HG03045 (cell line): ENCODE measurements around the gene TPM3.
"Not testable (repeated sequence)": the region's sequence is repeated elsewhere in the genome, so short reads cannot be mapped to it uniquely, and the experiment has no call there.

Experiments
- ATAC-seq: cut with Tn5 transposase; IDR thresholded peaks from one replicate; pipeline ENCODE4 v1.9.1; 2021; ENCODE audit warnings: mild to moderate bottlenecking, moderate library complexity; ENCODE audit not compliant: unreplicated experiment

The TPM3 gene

DNA sequence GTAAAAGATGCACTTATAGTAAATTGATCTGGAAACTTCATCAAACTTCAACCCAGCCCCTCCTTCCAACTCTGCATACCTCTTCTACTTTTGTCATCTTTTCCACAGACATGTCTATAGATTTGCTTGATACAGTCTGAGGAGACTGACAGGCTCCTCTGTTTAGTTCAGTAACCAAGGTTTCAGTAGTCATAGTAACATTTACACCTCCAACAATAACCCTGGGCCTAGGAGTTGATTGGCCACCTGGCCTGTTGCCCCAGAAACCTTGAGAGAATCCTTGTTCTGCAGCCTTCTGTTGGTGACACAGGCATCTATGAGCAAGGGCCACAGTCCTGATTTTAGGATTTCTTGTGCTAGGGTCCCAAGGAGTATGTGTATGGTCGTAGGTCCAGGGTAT, 14.3 kb upstream of the TPM3 start, which contains the start of gene CFAP141:
Gene CFAP141, minus strand, starts transcription at position 138 of the 400 bp plus-strand sequence. Its CDS starts 26 bp downstream, at position 112.
- ATAC-seq, result no peak

DNA sequence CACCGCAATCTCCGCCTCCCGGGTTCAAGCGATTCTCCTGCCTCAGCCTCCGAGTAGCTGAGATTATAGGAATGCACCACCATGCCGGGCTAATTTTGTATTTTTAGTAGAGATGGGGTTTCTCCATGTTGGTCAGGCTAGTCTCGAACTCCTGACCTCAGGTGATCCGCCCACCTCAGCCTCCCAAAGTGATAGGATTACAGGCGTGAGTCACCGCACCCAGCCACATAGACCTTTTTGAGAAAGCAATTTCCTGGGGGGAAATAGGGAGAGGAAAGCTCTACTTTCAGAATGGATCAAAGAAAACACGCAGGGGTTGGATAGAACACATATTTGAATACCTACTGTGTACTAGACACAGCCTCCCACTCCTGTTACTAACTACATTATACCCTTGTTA, 13.9 kb upstream of the TPM3 start:
- ATAC-seq, result not testable (repeated sequence)

DNA sequence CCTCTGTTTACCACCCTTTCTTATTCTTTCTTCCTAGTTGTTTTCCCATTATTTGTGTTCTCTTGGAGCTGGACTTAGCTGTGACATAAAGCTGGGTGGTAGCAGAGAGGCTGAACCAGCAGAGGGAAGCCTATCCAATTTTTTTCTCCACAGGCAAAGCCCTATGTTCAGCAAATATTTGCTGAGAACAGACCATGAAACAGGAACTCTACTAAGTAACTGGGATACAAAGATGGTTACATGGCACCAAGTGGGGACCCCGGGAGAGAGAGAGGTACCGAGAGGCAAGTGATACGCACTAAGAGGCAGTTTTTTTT, 7.6 kb upstream of the TPM3 start:
- ATAC-seq, result no peak

DNA sequence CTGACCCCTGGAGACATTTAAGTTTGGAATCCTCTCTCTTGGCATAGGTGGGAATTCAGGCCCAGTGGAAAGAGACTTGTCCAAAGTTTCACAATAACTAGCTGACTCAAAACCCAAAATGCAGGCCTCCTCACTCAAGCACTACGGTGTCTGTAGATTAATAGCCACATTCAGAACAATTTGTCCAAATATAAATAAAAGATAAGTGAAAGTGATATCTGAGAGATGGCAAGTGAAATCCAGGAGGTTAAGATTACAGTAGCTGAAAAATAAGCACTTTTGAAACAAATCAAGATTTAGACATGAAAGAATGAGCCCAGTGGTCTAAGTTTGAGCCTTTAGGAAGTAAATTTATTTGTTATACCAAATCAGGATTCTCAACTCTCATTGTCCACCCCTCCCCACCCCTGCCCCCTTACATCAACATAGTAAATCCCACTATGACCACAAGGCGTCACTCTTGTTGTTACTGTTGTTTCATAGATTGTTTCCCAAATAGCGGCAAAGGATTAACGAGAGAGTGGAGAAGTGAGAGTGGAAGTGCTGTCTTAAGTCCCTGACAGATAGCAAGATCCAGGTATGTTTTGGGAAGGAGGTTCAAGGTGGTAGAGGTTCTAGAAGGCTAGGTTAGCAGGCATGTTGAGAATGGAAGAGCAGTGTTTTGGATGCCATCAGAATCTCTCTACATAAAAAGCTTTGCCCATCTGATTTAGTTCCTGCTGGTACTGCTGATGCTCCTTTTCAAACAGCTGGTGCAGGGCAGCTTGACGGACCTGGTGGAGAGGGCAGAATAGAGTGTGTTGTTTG, 7.1 kb upstream of the TPM3 start:
- ATAC-seq, result no peak

DNA sequence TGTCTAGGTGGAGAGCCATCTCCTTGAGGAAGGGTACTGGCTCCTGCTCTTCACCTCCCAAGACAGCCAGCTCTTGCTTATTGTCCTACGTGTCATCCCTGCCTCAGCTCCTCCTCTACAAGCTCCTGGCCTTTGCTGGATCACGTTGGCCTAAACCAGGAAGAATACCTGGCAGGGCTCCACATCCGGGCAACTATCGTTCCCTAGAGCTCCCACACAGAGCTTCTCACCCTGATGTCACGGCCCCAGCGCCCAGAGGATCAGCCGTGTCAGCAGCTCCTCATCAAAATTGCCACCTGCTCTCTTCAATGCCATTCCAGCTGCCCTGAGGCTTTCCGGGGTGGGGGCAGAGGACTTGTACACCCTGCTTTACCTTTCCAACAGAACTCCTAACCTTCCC, 1.9 kb upstream of the TPM3 start:
- no peak for ATAC-seq

DNA sequence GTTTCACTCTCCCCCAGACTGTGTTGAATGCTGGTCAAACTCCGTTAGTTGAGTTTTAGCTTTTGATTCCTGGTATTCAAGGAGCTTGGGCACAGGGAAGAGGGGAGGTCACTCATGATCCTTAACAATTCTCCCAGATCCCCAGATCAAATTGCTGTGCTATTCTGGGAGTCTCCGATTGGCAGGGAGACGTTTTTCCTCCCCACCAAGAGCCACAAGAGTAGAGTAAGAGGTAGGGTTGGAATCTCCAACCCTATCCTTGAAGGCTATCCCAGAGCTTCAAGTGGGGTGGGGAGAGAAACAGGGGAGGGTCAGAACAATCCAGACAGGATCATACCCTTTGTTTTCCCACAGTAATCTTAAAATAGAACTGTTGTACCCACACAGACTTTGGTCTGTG, 576 bp upstream of the TPM3 start:
- ATAC-seq, result no peak

DNA sequence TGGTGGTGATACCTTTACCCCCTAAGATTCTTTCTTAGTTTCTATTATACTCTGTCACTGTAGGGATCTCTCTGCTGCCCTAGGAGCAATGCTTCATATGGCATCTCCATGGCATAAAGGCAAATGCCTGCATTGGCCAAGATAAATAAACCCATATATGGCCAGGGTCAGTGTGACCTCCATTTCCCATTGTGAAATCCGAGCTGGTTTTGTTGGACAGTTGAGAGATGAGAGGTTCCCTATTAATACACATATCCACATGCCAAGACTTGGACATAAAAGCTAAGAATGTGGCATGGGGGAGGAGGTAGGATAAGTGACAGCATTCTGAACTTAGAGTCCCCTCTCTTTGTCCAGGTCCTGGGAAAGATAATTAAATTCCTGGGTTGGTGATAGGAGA, 1.4 kb downstream of the TPM3 start:
- no peak for ATAC-seq

DNA sequence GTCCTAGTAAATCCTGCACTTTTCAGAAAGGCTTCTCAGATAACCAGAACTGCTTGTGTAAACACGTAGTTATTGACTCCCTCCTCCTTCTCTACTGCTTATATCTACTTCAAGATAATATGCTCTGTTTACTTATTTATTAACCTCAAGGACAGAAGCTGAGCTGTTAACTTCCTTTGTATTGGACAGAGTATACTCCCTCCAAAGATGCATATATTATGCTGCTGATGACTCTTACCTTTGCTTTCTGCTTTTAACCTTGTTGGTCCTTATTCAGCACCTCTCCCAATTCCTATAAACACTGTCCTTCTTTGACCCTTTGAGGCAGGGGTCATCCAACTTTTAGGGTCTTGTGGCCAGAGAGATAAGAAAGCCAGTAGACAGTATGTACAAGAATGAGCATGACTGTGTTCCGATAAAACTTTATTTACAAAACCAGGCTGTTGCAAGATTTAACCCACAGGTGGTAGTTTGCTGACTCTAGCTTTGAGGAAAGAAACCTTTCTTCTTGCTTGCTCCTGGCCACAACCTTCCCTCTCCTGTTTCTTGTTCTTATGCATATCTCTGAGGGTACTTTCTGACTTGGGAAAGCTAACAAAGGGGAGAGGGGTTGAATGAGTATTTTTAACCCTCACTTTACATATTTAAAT, 4.9 kb downstream of the TPM3 start:
- no peak for ATAC-seq

DNA sequence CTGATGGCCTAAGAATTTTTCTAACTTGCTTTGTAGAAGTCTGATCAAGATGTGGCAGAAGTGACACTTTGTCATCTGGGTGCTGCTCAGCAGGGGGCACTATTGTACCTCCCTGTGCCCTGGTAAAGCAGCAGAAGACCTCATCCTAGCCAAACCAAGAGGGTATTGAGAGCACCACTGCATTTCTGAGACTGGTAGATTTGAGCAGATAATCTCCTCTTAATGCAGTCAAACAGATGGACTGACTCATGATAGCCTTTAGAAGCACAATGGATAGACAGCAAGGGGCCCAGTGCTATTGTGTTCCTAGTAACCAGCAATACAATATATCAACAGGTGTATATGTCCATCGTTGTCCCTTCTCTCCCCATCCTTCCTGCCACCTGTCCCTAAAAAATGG, 5.7 kb downstream of the TPM3 start:
- ATAC-seq, result no peak

DNA sequence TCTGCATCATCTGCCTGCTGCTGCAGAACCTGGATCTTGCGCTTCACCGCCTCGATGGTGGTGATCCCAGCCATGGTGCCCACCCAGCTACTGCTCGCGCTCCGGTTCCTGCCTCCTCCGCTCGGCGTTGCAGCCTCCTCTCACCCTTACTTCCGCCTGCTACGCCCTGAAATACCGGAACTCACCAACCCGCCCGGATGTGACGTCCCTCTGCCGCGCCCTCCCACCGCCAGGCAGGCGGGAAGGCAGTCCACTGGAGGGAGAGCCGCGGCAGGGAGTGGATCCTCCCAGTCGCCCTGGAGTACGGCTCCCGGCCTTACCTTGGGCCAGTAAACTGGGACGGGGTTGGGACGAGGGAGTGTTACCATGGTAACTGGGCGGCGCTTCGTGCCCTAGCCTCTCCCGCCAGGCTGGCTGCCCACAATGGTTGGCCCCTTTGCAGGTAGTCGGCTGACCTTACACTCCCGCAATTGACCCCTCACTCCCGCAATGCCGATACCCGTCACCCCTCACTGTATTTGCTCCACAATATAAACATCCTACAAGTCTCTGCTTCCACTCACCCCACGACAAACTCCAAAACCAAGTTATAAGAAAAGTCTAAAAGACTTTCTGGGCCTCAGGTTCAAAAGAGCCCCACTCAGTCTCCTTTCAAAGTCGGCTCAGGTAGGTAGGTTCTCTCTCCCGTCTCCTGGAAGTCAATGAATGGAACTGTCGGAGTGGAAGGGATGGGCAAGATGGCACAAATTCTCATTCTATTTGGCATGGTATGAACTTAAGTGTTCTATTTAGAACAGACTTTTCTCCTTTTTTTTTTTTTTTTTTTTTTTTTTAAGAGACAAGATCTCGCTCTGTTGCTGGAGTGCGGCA, 8.6 kb downstream of the TPM3 start:
- ATAC-seq, result peak; percentile 81

DNA sequence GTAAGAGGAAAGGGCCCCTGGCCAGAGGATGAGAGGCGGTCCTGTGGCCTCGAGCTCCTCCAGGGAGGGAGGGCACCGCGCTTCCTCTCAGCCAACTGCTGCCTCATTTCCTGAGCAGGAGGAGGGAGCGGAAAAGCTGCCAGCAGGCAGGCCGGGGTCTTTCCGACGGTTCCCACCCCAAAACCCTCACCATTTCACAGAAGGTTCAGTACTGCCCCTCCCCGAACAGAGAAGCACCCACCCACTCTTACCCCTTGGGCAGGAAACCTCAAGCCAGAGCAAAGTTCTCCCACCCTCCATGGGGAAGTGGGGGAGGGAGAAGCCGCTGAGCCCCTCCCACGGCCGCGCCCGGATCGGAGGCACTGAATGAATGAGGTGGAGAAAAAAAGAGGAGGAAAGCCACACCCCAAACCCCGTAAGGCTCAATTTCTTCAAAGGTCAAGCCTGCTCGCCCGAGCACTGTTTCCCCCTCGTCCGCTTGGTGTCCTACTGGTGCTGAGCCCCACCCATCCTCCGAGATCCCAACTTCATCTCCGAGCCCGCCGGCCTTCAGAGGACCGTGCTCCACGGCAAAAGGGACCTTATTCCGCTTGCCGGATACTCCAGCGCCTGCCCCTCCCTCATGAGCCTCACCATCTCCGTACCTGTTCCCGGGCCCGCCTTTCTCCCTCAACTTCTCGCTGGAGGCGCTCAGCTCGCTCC, 9.4 kb downstream of the TPM3 start:
- peak; percentile 48 for ATAC-seq

DNA sequence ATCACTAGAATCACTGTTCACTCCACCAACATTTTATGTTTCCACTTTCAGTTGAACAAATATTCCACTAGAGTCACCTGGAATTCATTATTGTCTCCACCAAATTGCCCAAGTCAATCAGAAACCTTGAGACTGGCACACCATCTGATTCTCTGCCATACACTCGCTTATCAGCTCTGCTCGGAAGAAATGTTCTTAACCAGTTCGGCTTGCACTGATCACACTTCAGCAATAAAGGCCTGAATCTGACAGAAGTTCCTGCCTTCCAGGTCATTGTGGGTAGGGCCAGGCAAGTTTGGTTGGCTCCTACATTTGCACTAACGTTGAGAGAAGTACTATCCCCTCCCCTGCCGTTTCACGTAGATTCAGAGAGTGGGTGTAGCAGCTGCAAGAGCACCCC, 10.0 kb downstream of the TPM3 start:
- ATAC-seq, result no peak

DNA sequence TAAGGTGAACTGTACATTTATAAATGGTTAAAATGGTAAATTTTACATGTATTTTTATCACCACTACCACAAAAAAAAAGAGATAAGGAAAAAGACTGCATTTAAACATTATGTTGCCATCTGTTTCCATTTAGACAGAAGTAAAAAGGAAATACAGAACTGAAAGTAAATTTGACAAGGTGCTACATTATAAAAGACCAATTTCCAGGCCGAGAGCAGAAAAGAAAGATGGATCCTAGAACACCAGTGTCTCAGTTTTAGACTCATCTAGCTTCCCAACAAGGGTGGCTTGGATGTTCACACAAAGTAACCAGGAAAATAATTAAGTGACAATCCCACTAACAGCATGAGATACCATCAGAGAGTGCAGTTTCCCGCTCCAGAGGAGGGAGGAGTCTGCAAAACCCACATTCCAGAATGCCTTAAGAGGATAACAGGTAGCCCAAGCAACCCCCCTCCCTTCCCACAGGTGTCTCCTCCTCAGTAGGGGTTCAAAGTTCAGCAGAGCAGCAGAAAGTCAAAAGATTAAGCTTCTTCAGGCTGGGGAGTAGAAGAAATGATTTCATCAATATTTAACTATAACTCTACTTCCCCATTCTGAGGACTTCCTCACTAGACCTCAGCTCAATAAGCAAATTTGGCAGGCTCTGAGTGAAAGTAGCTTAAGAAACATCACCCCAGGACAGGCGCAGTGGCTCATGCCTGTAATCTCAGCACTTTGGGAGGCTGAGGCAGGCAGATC, 11.8 kb downstream of the TPM3 start:
- no peak for ATAC-seq

DNA sequence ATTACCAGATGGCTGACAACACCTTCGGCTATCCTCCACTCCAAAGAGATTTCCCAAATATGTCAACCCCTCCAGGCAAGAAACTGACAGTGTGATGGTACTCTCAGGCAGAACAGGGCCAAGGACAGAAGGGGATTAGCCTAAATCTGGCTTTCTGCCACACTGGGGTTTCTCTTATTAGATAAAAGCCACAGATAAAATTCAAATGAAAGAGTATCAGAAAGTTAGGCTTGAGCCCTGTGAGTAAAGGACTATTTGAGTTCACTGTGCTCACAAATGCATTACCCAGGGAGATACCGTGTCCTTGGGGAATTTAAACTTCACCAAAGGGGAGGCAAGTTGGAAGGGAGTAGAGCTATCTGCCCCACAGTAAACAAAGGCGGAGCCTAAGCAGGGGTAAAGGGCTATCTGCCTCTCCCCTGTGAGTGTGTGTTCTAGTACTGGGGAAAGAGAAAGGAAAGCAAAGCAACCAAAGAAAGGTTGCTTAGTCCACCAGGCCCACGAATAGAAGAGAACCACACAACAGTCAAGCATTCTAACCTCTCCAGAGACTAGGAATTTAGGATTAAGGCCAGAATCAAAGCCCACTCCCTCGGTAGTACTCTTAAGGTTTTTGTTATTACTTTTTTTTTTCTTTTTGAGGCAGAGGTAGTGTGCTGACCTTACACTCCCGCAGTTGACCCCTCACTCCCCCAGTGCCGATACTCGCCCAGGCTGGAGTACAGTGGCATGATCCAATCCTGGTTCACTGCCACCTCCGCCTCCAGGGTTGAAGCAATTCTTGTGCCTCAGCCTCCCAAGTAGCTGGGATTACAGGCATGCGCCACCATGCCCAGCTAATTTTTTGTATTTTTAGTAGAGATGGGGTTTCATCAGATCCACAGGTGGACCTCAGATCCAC, 12.7 kb downstream of the TPM3 start:
- ATAC-seq, result no peak

DNA sequence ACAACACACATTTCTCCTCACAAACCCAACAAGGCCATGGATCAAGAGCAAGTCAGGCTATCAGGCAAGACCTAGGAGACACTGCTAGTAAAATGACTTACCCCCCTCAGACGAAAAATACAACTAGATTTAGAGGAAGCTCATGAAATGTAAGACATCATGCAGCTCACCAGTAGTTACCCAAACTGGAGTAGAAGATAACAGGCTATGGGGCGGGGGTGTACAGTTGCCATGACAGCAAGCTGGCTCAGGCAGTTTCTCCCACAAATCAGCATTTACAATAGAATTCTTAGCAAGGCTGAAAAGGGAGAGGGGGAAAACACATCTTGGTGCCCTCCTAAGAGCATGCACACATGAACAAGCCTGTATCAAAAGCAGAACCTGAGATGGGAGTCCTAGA, 13.9 kb downstream of the TPM3 start:
- ATAC-seq, result no peak

DNA sequence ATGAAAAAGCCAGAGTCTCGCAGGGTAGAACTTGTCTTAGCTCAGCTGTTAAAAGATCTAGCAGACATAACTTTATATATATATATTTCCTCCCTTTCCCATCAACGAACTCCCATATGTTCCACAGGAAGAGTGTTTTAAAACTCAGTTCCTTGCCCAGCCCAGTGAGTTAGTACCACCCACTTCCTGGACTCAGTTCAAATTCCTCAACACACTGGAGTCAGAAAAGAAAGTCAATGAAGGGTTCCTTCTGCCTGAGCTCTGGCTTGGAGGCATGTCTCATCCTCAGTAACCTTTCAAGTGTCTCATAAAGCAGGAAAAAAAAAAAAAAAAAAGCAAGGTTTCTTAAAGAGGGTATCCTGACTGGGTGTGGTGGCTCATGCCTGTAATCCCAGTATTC, 15.6 kb downstream of the TPM3 start:
- no peak for ATAC-seq

DNA sequence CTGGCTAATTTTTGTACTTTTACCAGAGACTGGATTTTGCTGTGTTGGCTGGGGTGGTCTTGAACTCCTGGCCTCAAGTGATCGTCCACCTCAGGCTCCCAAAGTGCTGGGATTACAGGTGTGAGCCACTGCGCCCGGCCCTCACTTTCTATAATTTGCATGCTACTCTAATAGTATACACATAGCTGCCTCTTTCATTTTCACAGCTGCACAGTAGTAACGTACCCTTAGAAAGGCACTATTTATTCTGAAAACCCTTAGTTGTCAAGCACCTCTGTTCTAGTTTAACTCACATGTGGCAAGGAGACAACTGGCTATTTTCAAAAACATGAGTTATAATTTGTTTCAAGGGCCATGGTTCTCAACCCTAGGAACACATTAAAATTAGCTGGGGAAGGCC, 17.2 kb downstream of the TPM3 start:
- no peak for ATAC-seq

DNA sequence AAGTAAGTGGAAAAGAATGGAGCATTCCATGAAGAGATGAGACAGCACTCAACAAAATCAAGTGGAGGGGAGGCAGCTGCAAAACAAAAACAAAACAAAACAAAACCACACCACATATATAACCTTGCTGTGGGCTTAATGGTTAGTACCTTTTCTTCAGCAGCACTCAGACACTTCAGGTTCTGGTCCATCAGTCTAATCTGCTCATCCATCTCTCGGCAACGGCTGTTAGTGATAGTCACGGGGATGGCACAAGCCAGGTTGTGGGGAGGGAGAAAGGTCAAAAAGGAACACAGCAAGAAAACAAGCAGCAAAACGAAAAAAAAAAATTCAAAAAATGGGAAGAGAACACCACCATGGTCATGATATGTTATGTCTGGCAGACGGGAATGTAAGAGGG, 20.0 kb downstream of the TPM3 start:
- no peak for ATAC-seq

DNA sequence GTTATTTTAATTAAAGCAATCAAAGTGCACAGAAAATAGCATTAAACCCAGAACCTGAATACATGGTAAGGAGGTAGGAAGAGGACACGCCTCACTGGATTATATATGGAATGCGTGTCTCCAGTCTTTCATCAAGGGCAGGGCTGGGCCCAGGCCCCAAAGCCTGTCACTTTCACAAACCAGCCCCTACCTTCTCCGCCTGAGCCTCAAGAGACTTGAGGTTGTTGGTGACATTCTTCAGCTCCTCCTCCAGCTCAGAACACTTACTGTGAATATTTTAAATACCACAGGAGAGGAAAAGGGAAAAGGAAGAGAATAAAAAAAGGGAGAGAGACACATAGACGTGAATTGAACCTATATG, 20.7 kb downstream of the TPM3 start:
- no peak for ATAC-seq
